HG03571 (cell line): ENCODE measurements around the gene AMOT.

Experiments used
- ATAC-seq: cut with Tn5 transposase; IDR thresholded peaks from one replicate; pipeline ENCODE4 v1.9.1; 2021; ENCODE audit not compliant: unreplicated experiment

AMOT gene

DNA sequence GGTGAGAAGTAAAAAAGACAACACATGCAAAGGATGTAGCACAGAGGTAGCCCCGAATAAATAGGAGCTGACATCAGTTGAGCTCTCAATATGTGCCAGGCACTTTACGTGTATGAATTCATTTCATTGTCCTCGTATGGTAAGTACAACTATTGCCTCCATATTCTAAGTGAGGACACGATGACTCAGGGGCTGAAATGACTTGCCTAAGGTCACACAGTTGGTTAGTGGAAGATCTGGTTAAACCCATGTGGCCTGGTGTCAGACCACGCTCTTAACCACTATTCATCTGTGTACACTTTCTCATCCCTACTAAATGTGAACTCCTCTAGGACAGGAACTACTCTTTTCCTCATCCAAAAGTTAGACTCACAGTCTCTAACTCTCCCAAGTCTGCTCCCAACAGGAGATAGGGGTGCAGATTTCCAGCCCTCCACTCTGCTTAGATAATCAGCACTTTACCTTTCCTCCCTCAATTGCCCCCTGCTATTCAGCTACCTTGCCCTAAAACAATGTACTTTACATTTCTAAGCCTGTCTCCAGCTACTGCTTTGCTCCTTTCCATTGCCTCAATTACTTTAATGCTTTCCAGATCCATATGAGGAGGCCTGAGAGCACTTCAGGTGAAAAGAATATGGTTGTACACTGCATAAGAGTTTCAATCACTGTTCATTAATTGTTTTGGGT lies 102.1 kb downstream of the AMOT start:
- no peak for ATAC-seq

GRCh38 chrX:112736310-112736709 lies 104.3 kb downstream of the AMOT start:
- ATAC-seq, result no peak

DNA sequence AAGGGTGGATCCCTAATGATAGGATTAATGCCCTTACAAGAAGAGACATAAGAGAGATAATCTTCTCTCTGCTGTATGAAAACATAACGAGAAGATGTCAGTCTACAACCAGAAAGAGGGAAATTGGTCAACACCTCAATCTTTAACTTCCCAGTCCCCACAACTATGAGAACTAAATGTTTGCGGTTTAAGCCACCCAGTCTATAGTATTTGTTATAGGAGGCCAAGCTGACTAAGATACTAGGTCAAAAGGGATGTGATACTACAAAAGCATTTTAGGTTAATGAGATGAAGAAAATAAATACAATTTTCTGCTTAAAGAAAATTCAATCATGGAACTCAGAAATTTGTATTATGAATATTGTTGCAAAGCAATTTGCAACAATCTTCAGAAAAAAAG lies 105.5 kb downstream of the AMOT start:
- ATAC-seq, result no peak

DNA sequence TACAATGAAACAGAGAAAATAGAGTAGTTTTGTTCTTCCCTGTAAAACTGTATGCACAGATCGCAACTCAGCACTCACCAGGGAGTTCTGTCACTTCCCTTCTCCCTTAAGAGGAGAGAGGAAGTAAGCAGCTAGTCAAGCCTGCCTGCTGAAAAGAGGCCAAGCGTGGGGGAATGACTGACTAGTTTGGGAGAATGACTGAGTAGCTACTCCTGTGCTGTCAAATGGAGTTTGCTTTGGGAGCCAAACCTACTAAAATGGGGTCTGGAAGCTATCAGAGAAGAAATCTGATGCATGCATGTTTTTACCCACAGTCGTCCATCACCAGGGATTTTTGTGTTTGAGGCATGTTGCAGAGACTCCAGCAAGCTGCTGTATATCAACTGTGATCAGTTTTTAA lies 106.3 kb downstream of the AMOT start:
- no peak for ATAC-seq

DNA sequence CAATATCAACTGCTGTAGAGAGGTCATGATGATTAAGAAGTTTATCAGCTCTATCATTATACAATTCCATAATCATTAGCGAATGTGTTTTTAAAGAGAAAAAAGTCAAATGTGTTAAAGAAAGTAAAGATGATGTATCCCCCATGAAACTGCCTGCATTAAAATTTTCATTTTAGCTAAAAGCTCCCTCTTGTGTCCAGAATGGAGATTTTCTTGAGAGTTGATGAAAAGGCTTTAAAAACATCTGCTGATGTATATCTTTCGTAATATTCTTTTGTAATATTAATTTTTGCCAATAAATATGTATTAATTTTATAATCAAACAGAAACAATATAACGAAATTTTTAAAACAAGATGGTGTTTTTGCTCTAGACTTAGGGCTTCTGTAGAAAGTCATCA lies 108.8 kb downstream of the AMOT start:
- ATAC-seq, result no peak
